Fibroblast of peridontal ligament (primary cell): ENCODE measurements around the gene BEAN1.

Experiments
- DNase-seq: peaks from one replicate; pipeline ENCODE4 v3.0.0-alpha.2; 2010; ENCODE audit errors: extremely low read depth

Gene BEAN1

GRCh38 chr16:66427036-66427860, at the start of gene BEAN1:
Gene BEAN1, plus strand, starts transcription at chr16:66427295. Its CDS starts 10,382 bp downstream, at chr16:66437677.
- no peak for DNase-seq

GRCh38 chr16:66377324-66377723, 49.8 kb upstream of the BEAN1 start:
- no peak for DNase-seq

- DNase-seq: no peak
These were observed 48.1 kb upstream of the BEAN1 start for GRCh38 chr16:66378741-66379570.

- no peak for DNase-seq
These were observed 47.5 kb upstream of the BEAN1 start for GRCh38 chr16:66379571-66379941.

- no peak for DNase-seq
These were observed 46.7 kb upstream of the BEAN1 start for GRCh38 chr16:66380421-66380820.

- no peak for DNase-seq
These were observed 45.4 kb upstream of the BEAN1 start for GRCh38 chr16:66381585-66382170.

- DNase-seq: no peak
These were observed 44.7 kb upstream of the BEAN1 start for GRCh38 chr16:66382171-66382965.

GRCh38 chr16:66382966-66383299, 44.2 kb upstream of the BEAN1 start:
- DNase-seq: peak; percentile 22

- DNase-seq: no peak
These were observed 43.5 kb upstream of the BEAN1 start for GRCh38 chr16:66383551-66383950.

GRCh38 chr16:66385415-66385814, 41.7 kb upstream of the BEAN1 start:
- no peak for DNase-seq

- DNase-seq: no peak
These were observed 40.2 kb upstream of the BEAN1 start for GRCh38 chr16:66386629-66387622.

GRCh38 chr16:66387817-66388332, 39.2 kb upstream of the BEAN1 start:
- no peak for DNase-seq

- no peak for DNase-seq
These were observed 38.5 kb upstream of the BEAN1 start for GRCh38 chr16:66388350-66389139.

- no peak for DNase-seq
These were observed 37.6 kb upstream of the BEAN1 start for GRCh38 chr16:66389256-66390176.

GRCh38 chr16:66390346-66391108, 36.6 kb upstream of the BEAN1 start:
- DNase-seq: no peak

GRCh38 chr16:66391726-66392670, 35.1 kb upstream of the BEAN1 start:
- DNase-seq: no peak
